GF-D8 (cell line): Measurements from ENCODE around the gene KANK4.
"Not testable (repeated sequence)": the region's sequence is repeated elsewhere in the genome, so short reads cannot be mapped to it uniquely, and the experiment has no call there.

Source experiments
- DNase-seq: peaks from one replicate; lab custom pipeline; 2025; lab: John Stamatoyannopoulos, UW

The KANK4 gene

GRCh38 chr1:62237950-62238374 is 81.3 kb downstream of the KANK4 start:
- no peak for DNase-seq

DNA sequence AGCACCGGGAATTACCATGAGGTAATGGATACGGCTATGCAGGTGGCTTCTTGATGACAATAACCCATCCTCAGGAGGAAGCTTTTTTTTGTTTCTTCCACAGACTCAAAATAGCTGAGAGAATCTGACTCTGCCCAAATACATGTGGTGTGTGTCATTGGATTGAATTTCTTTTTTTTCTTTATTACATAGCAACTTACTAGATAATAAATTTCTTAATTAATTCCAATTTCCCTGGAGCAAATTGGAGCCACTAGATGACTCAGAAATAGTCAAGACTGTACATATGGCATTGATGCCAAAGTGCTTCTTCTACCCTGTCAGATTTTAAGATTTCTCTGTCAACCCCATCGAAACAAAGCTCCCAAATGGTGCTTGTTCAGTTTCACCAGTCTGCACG is 81.9 kb downstream of the KANK4 start:
- DNase-seq = no peak

DNA sequence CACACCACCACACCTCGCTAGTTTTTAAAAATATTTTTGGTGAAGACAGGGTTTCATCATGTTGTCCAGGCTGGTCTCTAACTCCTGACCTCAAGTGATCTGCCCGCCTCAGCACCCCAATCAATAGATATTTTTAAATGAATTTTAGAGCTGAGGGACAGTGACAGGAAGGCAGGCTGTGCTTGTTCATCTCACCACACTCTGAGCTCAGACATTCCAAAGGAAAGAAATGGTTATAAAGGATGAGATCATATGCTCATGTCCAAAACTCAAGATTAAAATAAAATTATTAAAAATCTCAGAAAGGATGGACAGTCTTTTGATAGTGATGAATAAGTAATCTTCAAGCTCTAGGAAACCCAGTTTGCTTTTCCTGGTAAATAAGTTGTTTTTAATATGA is 83.7 kb downstream of the KANK4 start:
- no peak for DNase-seq

GRCh38 chr1:62234688-62235087 is 84.5 kb downstream of the KANK4 start:
- DNase-seq = no peak

DNA sequence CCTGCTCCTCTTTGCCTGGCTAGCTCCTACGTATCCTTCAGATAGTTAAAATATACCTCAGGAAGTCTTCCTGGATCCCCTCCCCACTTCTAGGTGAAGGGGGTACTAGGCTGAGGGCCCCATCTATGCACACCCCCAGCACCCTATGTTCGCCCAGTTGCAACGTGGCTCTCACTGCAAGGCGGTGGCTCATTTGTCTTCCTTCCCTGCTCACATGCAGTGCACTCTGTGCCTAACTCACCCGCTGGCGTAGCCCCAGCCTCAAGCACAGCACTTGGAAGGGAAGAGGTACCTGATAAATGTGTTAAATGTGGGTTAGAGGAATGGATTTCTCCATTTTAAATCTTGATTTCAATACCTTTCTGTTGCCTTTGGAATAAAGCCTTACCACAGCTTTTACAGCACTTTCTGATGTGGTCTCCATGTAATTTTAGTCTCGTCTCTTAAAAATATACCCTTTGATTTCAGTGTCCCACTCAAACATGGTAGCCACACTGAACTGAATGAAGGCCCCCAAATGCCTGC is 85.2 kb downstream of the KANK4 start:
- DNase-seq = no peak

DNA sequence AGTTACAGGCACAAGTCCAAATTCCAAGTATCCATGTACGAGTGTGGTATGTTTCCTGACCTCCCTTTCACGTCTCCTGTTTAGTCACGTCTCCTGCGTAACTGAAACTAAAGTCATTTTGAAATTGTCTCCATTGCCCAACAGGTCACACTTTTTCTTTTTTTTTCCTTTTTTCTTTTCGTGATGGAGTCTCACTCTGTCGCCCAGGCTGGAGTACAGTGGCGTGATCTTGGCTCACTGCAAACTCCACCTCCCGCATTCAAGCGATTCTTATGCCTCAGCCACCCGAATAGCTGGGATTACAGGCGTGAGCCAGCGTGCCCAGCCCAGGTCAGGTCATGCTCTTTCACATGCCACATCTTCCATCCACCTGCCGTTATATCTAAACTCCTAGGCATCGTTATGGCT is 86.4 kb downstream of the KANK4 start:
- no peak for DNase-seq

DNA sequence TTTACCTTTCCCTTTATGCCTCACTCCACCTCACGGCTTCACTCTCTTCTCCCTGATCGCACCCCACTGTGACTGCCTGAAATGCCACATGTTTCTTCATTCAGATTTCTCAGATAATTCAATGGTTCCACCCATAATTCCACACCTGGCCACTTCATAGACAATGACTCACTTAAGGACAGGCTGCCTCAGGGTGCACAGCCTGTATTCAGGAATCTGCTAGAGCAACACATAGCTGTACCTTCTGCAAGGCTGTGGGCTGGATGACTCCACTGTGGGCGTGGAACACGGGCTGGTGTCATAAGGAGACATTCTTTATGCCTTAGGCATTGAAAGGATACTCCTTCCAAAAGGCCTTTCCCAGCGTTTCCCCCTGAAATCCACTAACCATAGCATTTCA is 88.5 kb downstream of the KANK4 start:
- no peak for DNase-seq

- DNase-seq = no peak
Observed at GRCh38 chr1:62229932-62230331, 89.3 kb downstream of the KANK4 start.

DNA sequence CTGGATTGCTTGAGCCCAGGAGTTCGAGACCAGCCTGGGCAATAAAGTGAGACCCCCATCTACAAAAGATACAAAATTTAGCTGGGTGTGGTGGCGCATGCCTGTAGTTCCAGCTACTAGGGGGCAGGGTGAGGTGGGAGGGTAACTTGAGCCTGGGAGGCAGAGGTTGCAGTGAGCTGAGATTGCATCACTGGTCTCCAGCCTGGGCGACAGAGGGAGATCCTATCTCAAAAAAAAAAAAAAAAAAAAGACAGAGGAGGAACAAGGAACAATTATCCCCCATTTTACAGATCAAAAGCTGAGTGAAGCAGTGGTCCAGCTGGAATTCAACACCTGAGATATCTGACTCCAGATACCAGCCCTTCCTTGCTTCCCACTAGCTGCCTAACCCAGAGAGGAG is 89.8 kb downstream of the KANK4 start:
- no peak for DNase-seq

GRCh38 chr1:62228883-62229187 is 90.4 kb downstream of the KANK4 start:
- DNase-seq = no peak

- no peak for DNase-seq
Observed at GRCh38 chr1:62228136-62228882, 90.9 kb downstream of the KANK4 start.

DNA sequence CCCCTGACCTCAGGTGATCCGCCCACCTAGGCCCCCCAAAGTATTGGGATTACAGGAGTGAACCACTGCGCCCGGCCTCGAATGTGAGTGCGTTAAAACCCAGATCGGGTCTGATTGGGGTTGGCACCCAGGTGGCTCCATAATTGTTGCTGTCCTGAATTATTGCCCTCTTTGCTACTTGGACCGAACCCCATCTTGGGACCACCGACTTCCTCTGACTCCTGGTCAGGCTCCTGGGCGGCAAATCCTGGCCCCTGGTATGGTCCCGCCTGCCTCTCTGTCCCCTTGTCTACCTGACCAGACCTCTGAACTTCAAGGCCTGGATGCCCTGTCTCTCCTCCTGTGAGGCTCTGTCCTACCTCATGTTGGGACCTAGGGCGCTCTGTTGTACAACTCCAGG is 91.7 kb downstream of the KANK4 start:
- no peak for DNase-seq

DNA sequence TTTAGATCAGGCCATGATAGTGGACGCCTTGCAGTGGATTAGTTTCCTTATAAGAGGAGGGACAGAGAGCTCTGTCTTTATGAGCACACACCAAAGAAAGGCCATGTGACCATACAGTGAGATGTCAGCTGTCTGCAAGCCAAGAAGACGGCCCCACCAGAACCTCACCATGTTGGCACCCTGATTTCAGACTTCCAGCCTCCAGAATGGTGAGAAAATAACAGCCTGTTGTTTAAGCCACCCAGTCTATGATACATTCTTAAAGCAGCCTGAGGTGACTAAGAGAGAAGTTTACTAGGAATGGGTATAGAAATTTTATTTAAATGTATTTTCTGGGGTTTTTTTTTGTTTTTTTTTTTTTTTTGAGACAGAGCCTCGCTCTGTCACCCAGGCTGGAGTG is 95.1 kb downstream of the KANK4 start:
- no peak for DNase-seq

DNA sequence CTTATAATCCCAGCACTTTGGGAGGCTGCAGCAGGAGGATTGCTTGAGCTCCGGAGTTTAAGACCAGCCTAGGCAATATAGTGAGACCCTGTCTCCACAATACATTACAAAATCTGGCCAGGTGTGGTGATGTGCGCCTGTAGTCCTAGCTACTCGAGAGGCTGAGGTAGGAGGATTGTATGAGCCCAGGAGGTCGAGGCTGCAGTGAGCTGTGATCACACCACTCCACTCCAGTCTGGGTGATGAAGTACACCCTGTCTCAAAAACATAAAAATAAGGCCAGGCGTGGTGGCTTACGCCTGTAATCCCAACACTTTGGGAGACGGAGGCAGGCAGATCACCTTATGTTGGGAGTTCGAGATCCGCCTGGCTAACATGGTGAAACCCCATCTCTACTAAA is 96.9 kb downstream of the KANK4 start:
- no peak for DNase-seq

DNA sequence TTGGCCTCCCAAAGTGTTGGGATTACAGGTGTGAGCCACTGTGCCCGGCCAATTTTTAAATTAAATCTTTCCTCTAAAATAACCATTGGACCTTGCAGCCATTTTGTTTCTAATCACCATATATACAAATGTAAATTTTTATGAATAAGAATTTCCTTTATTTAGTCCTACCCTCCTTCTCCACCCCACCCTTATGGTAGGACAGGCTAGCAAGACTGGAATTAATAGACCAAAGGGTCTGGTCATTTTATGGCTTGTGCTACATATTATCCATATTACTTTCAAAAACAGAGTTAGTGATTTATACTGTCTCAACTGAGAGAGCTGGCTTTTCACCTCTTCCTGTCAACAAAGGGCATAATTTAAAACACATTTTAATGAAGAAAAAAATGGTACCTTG is 98.1 kb downstream of the KANK4 start:
- DNase-seq = no peak

- DNase-seq = not testable (repeated sequence)
Observed at GRCh38 chr1:62220456-62220855, 98.8 kb downstream of the KANK4 start.

GRCh38 chr1:62218604-62219003 is 100.6 kb downstream of the KANK4 start:
- no peak for DNase-seq

DNA sequence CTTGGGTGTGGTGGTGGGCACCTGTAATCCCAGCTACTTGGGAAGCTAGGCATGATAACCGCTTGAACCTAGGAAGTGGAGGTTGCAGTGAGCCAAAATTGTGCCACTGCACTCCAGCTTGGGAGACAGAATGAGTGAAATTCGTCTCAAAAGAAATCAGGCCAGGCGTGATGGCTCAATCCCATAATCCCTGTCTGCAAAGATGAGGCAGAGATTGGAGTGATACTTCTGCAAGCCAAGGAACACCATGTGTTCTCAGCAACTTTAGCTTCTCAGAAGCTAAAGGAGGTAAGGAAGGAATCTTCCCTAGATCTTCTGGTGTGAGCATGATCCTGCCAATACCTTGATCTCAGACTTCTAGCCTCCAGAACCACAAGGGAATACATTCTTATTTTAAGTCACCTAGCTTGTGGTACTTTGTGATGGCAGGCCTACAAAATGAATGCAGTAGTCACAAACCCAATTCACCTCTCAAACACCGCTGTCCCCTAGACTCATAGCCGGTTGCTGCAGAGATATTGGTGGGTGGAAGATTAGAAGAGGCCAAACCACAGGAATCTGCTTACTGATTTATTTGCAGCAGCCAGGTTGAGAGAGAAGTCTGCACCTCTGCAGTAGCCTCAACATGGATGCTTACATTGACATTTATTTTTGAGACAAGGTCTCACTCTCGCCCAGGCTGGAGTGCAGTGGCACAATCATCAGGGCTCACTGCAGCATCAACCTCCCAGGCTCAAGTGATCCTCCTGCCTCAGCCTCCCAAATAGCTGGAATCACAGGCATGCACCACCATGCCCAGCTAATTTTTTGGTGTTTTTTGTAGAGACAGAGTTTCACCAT is 105.9 kb downstream of the KANK4 start:
- DNase-seq = no peak

DNA sequence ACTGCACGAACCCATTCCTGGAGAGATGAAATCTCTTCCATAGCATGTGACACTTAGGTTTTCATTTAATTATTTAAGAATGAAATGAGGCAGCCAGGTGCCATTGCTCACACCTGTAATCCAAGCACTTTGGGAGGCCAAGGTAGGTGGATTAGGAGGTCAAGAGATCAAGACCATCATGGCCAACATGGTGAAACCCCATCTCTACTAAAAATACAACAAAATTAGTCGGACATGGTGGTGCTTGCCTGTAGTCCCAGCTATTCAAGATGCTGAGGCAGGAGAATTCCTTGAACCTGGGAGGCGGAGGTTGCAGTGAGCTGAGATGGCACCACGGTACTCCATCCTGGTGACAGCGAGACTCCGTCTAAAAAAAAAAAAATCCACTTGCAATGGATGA is 106.8 kb downstream of the KANK4 start:
- DNase-seq = no peak

DNA sequence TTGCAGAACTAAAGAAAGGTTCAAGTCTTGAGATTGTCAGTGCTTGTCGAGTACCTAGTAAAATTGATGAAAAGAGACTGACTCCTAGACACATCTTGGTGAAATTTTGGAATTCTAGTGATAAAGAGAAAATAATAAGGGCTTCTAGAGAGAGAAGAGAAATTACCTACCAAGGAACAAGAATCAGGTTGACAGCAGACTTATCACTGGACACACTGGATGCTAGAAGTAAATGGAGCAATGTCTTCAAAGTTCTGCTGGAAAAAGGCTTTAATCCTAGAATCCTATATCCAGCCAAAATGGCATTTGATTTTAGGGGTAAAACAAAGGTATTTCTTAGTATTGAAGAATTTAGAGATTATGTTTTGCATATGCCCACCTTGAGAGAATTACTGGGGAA is 108.3 kb downstream of the KANK4 start:
- DNase-seq = no peak

GRCh38 chr1:62209931-62210595 is 109.2 kb downstream of the KANK4 start:
- DNase-seq = no peak

DNA sequence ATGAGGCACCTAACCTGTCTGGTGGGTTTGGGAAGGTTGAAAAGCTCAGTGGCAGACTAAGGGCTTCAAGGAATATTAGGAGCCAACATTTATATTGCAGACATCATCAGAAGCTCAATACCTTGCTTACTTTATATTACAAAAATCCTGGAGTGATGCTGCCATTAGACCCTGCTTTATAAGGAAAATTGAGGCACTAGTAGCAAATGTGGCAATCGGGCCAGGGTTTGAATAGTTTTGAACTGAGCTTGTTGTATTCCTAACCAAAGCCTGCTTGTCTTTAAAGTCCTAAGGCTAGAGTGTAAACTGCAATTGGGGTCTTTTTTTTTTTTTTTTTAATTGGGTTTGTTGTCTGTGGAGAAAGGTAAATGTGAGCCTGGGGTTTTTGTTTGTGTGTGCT is 110.3 kb downstream of the KANK4 start:
- no peak for DNase-seq

DNA sequence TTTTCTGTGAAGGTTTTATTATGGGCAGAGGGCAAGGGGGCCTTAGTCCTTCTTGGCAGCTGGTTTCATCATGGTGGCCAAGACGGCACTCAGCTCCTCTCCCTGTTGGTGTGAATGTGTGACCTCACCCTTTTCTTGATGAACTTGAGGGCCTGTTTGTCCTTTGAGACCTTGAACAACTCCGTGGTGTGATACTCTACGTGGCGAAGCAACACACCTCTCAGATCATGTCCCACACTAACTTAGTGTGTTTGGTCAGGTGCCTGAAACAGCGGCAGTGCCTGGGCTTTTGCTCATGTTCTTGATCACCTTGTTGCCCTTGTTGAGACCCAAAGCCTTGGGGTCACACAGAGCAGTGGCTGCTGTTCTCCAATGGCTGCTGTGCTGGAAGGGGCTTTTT is 111.1 kb downstream of the KANK4 start:
- no peak for DNase-seq
